ENCODE results near the gene SAMD1. TPM values are rescaled to one million over a fixed set of nuclear protein-coding genes. Genes with fewer than 3 reads are reported as not detected.

SAMD1 gene
- total and polyA plus RNA-seq, 2 of the 8 experiments (the other 6 are each of a cell fraction or from before 2014, with no cell fraction given) = 40.0 to 100 TPM

DNA sequence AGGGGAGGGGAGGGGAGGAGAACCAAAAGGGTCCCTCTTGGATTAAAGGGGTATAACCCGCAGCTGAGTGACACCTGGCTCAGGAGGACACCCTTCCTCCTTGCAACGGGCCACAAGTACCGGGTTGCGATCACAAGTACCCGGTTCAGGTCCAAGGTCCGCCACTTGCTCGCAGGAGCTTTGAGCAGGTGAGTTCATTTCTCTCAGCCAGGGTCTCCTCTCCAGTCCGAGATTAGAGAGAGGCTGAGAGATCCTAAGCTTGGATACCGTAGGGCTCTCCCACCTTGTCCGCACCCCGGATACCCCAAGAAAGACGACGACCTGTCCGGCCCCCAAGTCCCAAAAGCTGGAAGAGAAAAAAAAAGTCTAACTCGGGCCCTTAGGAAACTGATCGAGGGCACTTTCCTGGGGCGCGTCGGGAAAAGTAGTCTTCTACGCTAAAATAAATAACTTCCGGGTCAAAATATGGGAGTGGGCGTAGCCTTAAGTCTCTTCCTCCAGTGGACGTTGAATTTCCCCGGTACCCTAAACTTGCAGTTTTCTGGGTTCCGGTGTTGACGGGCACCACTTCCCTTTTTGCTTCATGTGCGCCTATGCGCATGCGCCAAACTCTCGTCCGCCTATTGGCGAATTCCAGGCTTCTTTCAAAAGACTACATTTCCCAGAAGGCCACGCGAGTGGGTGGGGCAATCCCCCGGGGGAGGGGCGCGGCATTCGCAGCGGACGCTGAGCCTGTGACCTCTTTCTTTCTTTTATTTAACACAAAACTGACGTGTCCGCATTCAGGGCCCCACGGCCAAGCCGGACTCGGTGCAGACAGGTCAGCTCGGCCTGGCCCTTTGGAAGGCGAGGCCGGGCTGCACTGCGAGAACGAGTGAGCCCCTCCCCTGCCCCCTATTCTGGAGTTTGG is 9.4 kb downstream of the SAMD1 start:
- H3K4me1 ChIP-seq (replicated peaks in 1 of 4; ENCODE audit: control insufficient read depth in 3 of 4, insufficient read depth in 4 of 4, low read length in 3 of 4) = peaks cover 0 to 3% (median 0%) of the 10 kb centered on the region in 4 experiments; a peak in 1 of 7 replicates
- H4K8ac ChIP-seq (ENCODE audit: extremely low read depth, insufficient read depth, low read length) = no peak overlapping the region
- peak overlapping the region; percentile 78 to 89 for H3K4me2 ChIP-seq (ENCODE audit: insufficient read depth in 1 of 2, low read depth in 2 of 2, low read length in 2 of 2)
- H2AFZ ChIP-seq (ENCODE audit: low read length) = peak overlapping the region; percentile 77; the same call in 1 of the 2 replicates
- H2AK5ac ChIP-seq (ENCODE audit: low read depth, low read length) = no peak overlapping the region
- no peaks in the 10 kb centered on the region for H3K9me3 ChIP-seq (ENCODE audit: insufficient read depth in 2 of 2, low read depth in 1 of 2, low read length in 1 of 2)
- peaks cover 0 to 6% (median 0%) of the 10 kb centered on the region in 4 experiments; a peak in 2 of 7 replicates for H3K27me3 ChIP-seq (replicated peaks in 1 of 4; ENCODE audit: control insufficient read depth in 3 of 4, extremely low read depth in 1 of 4, insufficient read depth in 3 of 4, low read length in 3 of 4)
- POLR2A ChIA-PET (ENCODE audit: partially characterized antibody) = interaction anchor here (0.6 to 2.1 kb wide), 7 partner anchors 11 to 306 kb away, joined by 3 to 6 read pairs (median 3); a partner anchor contains a TSS
- H3K14ac ChIP-seq (ENCODE audit: insufficient read length) = no peak overlapping the region
- peak; percentile 97 to 100 for DNase-seq (ENCODE audit: low read depth in 1 of 2, low spot score in 2 of 2)
- peaks cover 4% of the 10 kb centered on the region; the same call in 1 of the 2 replicates for H3K23me2 ChIP-seq (ENCODE audit: low read depth, low read length)
- H3K4me3 ChIP-seq (ENCODE audit: extremely low read depth in 1 of 4, insufficient read depth in 2 of 4, low read depth in 3 of 4, low read length in 4 of 4) = peak overlapping the region; percentile 63 to 77 (median 70)
- H2BK20ac ChIP-seq (ENCODE audit: low read length) = no peak overlapping the region
- no peak overlapping the region for H4K91ac ChIP-seq (replicated peaks; ENCODE audit: insufficient read length, low read length)
- H3K4ac ChIP-seq (replicated peaks; ENCODE audit: insufficient read length, low read depth, low read length) = no peak overlapping the region
- H2BK5ac ChIP-seq (ENCODE audit: low read depth, low read length) = peak overlapping the region; percentile 46; the same call in 1 of the 2 replicates
- H4K5ac ChIP-seq (ENCODE audit: insufficient read length, low read depth, low read length) = peak overlapping the region; percentile 28
- CTCF ChIA-PET (ENCODE audit: partially characterized antibody) = interaction anchor here (0.6 to 11.2 kb wide), 9 partner anchors 10 to 219 kb away, joined by 3 to 75 read pairs (median 8); partner anchors contain the start of genes MISP3 and PALM3
- H3K27ac ChIP-seq (ENCODE audit: low read depth, low read length) = no peak overlapping the region
- no peak overlapping the region for H3K23ac ChIP-seq (ENCODE audit: insufficient read length)
- 3% methylated on average over 39 of the region's 50 CpGs; no CpG with 5 or more reads in 1 of the 2 experiments for WGBS, 2 experiments (ENCODE audit: extremely low coverage in 1 of 2, insufficient coverage in 1 of 2, insufficient read length in 1 of 2, insufficient replicate concordance in 2 of 2, low coverage in 1 of 2, low lambda C conversion rate in 2 of 2, missing lambda C conversion rate in 1 of 2)
- H2BK12ac ChIP-seq (ENCODE audit: low read depth, low read length) = no peak overlapping the region
- H2BK120ac ChIP-seq (replicated peaks; ENCODE audit: low read depth, low read length) = no peak overlapping the region
- H4K20me1 ChIP-seq (replicated peaks in 1 of 2; ENCODE audit: control insufficient read depth in 1 of 2, insufficient read depth in 2 of 2, low read length in 2 of 2) = peaks cover 0 to 2% of the 10 kb centered on the region in 2 experiments
- peak overlapping the region; percentile 17 for H3K56ac ChIP-seq (replicated peaks; ENCODE audit: insufficient read length, low read depth, low read length)
- peak overlapping the region; percentile 40; the same call in 1 of the 2 replicates for H3K18ac ChIP-seq (ENCODE audit: extremely low read depth, low read length)
- no peaks in the 10 kb centered on the region for H3K79me1 ChIP-seq (ENCODE audit: low read depth, low read length)
- H2BK15ac ChIP-seq (ENCODE audit: low read length) = no peak overlapping the region
- peak; percentile 96 for FAIRE-seq
- no peaks in the 10 kb centered on the region for H3K36me3 ChIP-seq (ENCODE audit: control insufficient read depth in 2 of 4, insufficient read depth in 4 of 4, low read length in 3 of 4)
- no peaks in the 10 kb centered on the region for H3K79me2 ChIP-seq (ENCODE audit: control insufficient read depth in 1 of 2, insufficient read depth in 2 of 2, low read length in 2 of 2)
- H3K9ac ChIP-seq (replicated peaks in 1 of 4; ENCODE audit: extremely low read depth in 1 of 4, low read depth in 3 of 4, low read length in 3 of 4) = peak overlapping the region in 2 of 4 experiments; percentile 34 to 54; a peak in 2 of 7 replicates
- TF ChIP-seq, protein P1, sequence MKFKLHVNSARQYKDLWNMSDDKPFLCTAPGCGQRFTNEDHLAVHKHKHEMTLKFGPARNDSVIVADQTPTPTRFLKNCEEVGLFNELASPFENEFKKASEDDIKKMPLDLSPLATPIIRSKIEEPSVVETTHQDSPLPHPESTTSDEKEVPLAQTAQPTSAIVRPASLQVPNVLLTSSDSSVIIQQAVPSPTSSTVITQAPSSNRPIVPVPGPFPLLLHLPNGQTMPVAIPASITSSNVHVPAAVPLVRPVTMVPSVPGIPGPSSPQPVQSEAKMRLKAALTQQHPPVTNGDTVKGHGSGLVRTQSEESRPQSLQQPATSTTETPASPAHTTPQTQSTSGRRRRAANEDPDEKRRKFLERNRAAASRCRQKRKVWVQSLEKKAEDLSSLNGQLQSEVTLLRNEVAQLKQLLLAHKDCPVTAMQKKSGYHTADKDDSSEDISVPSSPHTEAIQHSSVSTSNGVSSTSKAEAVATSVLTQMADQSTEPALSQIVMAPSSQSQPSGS (IDR thresholded peaks at IDR 0.05; ENCODE audit: low read length) = no peak
- no peak for TF ChIP-seq SIRT6 (IDR thresholded peaks at IDR 0.05; ENCODE audit: low read length)
- TF ChIP-seq SP1 (IDR thresholded peaks at IDR 0.05; ENCODE audit: low read depth, low read length) = peak; percentile 91
- TF ChIP-seq TCF12 (IDR thresholded peaks at IDR 0.05; ENCODE audit: low read depth, low read length) = no peak
- TF ChIP-seq CBX8 (IDR thresholded peaks at IDR 0.05; ENCODE audit: borderline replicate concordance, low read depth, low read length) = no peak
- no peak; the same call in 1 of the 2 replicates for TF ChIP-seq PHF8 (conservative IDR thresholded peaks at IDR 0.05; ENCODE audit: low read depth, low read length)
- TF ChIP-seq, protein P2, sequence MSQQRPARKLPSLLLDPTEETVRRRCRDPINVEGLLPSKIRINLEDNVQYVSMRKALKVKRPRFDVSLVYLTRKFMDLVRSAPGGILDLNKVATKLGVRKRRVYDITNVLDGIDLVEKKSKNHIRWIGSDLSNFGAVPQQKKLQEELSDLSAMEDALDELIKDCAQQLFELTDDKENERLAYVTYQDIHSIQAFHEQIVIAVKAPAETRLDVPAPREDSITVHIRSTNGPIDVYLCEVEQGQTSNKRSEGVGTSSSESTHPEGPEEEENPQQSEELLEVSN (IDR thresholded peaks at IDR 0.05) = no peak
- peak; percentile 85 for TF ChIP-seq SIX5 (IDR thresholded peaks at IDR 0.05; ENCODE audit: low read depth, low read length)
